GM19468 (cell line): ENCODE results near the gene CYB5R2.

ENCODE experiments used
- ATAC-seq: cut with Tn5 transposase; IDR thresholded peaks from one replicate; pipeline ENCODE4 v1.9.1; 2021; ENCODE audit warnings: mild to moderate bottlenecking, moderate library complexity, moderate number of reproducible peaks; ENCODE audit not compliant: unreplicated experiment; ENCODE audit errors: extremely low read depth

CYB5R2 gene

DNA sequence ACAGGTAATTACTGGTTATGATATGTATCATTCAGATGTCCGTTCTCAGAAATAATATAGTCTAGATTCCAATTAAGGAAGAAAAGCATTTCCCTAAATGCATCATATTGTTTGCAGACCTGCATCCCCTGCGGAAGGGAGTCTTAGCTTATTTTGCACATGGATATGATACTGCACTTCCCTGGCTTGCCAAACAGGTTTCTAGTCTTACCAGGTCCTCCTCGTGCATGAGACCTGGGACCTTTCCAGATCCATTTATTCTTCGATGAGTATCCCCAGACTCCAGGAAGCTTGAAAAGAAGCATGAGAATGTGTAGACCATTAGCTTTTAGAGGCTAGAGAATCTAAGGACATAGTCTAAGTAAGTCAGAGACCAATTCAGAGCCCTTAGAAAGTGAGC lies 30.6 kb downstream of the CYB5R2 start:
- no peak for ATAC-seq

DNA sequence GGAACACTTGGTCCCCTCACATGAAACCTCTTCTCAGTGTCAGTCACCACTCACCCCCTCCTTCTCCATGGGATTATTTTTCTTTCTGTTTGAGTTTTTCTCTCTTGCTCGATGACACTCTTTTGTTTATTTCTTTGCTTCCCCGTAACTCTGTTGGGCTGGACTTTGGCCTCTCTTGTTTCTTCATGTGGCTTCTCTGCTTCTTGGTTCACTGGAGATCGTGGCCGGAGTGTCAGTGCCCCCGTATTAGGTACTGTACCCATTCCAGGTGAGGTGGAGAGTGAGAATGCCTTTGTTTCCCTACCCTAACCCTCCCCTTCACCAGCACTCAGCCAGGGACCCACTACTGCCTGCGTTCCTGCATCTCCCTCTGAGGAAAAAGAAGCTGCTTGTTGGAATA lies 32.5 kb downstream of the CYB5R2 start:
- ATAC-seq, result no peak

DNA sequence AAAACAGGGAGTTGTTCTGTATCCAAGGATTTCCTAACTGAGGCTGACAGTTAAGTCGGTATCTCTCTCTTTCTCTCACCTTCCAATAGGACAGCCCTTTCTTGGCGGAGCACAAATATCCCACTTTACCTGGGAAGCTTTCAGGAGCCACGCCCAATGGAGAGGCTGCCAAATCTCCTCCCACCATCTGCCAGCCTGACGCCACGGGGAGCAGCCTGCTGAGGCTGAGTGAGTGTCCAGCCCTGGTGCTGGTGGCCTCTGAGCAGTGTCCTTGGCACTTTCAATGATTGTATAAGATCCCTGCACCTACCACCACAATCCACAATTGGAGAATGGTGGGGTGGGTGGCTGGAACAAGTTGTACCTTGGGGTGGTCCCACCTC lies 33.7 kb downstream of the CYB5R2 start:
- ATAC-seq, result no peak

- no peak for ATAC-seq
Measured at GRCh38 chr11:7638710-7639642, 34.3 kb downstream of the CYB5R2 start.

DNA sequence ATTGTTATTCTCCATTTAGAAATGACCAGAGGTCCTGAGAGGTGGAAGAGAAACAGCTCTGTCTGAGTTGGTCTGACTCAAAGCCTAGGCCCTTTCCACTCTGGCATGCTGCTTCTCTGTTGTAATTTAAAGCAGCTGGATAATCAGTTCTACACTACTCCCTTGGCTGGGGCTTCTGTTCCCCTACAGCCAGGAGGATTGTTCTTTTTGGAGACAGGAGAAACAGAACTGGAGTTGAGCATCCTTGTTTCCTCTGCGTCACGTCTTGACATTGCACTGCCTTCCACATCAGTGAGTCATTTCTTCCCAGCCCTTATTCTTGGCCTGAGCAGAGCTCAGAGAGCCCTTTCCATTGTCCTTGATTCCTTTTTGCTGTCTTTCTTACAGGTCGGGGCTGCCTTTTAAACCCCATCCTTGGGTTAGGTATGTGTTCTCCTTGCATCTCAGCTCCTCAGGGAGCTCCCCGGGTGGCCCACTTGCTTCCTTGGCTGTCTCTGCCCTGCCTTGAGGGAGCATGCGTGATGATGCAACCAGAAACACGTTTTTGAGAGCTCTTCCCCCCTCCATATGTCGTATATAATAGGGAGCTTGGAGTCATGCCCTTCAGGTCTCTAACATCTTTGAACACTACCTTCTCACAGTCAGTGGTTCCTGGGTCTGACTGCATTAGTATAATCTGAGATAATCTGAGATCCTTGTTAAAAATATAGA lies 35.7 kb downstream of the CYB5R2 start:
- ATAC-seq, result no peak

GRCh38 chr11:7636350-7636749 lies 37.0 kb downstream of the CYB5R2 start:
- no peak for ATAC-seq

DNA sequence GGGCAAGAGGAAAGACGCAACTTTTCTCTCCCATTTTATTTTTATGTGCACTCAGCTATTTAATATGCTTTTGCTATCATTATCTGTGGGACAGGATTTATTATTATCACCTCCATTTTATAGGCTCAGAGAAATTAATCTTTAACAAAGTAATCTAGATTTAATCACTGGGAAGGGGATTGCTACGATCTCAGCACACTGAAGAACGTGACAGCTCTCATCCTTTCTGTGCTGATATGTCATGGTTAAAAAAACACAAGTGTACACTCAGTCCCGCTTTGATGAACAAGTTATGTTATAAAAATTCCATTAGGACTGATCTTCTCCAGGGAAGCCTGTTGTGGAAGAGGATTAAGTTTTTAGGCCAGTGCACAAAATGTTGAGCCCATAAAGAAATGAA lies 37.6 kb downstream of the CYB5R2 start:
- ATAC-seq, result no peak

DNA sequence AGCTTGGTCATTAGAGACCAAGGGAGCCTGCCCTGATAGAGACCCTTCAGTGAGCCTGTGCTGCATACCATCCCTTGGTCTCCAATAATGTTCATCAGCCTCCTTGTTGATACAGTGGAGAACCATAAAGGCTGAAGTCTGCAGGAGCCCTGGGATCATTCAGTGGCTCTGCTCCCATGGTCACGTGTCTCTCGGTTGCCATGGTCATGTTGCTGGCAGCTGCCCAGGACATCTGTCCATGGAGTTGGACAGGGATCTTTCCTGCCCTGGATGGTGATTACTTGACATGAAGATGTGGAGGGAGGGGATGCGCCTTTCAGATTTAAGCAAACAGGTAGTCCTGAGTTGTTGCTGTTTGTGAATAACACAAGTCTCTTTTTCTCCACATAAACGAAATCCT lies 38.2 kb downstream of the CYB5R2 start:
- ATAC-seq, result no peak

DNA sequence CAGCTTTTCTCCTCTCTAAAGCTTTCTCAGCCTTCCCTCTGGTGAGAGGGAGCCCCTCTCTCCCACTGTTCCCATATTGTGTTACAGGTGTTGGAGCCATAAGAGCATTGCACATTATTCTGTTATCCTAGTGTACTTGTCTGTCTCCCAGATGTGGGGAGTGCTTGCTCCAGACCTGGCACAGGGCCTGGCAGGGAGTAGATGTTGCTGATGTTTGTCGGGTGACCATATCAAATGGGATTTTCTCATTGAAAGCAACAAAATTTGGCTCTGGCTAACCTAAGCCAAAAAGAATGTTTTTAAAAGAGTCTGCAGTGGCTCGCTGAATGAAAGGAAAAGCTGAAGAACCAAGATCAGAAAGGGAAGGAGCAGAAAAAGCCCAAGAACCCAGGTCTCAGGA lies 41.1 kb downstream of the CYB5R2 start:
- ATAC-seq, result no peak

GRCh38 chr11:7630002-7630401 lies 43.3 kb downstream of the CYB5R2 start:
- ATAC-seq, result no peak

GRCh38 chr11:7628660-7629059 lies 44.6 kb downstream of the CYB5R2 start:
- ATAC-seq, result no peak

DNA sequence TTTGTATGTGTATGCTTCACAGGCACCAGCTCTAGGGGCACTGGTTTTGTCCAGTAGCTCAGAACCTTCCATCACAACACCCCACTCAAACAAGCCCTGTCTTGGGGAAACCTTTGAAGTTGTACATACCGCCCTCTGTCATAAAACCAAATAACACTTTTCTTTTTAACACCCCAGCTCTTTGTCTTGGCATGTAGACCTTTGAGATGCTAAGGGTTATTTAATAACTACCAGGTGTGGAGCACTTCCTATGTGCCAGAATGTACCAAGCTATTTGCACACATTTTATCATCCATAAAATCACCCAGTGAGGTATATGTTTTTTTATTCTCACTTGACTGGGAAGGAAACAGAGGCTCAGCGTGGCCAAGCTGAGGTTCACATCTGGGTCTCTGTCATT lies 50.6 kb downstream of the CYB5R2 start:
- no peak for ATAC-seq

DNA sequence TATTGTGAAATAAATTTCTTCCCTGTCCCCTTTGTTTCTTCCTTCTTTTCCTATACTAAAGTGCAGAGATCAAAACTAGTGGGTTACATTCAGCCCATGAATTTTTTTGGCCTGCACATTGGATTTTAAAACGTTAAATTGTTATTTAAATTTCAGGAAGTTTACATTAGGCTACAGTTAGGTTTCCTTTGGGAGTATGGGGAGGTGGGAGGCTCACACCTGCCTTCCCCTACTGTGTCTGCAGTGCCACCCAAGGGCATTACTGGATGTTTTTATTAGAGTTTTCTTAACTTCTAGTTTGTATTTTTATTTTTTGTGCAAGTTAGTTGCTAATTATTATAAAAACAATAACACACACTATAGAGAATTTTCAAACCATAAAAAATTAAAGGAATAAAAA lies 51.7 kb downstream of the CYB5R2 start:
- no peak for ATAC-seq

- no peak for ATAC-seq
Measured at GRCh38 chr11:7621090-7621489, 52.2 kb downstream of the CYB5R2 start.

DNA sequence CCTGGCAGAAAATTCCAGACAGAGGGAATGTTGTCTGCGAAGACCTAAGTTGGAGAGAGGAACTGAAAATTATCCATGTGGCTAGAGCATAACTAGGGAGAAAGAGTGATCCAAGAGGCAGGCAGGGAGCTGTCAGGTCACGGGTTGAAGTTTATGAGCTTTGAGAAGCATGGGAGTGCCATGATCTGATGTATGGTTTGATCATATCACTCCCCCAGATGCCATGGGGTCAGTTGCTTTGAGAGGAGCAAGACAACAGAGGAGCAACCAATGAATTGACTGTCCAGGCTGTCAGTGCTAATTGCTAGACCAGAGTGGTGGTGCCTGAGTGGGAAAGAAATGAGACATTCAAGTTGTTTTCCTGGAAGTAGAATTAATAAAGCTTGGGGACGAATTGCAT lies 54.0 kb downstream of the CYB5R2 start:
- no peak for ATAC-seq

DNA sequence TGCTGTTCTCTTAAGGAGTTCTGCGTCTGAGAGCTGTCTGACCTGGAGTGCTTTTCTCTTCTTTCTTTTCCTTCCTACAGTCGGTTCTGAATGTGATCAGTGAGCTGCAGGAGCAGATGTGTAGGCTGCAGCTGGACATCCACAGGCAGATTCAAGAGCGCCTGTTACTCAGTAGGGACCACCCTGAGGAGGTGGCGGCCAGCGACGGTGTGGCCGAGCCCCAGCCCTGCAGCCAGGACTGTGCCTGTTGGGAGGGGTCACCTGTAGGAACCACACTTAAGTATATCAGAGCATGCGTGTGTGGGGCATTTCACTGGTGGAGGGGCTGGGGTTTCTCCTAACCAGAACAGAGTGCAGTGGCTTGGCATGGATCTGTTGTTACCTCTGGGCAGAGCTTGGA lies 56.3 kb downstream of the CYB5R2 start:
- no peak for ATAC-seq
